ENCODE data around the gene TTBK1.

TTBK1 gene

DNA sequence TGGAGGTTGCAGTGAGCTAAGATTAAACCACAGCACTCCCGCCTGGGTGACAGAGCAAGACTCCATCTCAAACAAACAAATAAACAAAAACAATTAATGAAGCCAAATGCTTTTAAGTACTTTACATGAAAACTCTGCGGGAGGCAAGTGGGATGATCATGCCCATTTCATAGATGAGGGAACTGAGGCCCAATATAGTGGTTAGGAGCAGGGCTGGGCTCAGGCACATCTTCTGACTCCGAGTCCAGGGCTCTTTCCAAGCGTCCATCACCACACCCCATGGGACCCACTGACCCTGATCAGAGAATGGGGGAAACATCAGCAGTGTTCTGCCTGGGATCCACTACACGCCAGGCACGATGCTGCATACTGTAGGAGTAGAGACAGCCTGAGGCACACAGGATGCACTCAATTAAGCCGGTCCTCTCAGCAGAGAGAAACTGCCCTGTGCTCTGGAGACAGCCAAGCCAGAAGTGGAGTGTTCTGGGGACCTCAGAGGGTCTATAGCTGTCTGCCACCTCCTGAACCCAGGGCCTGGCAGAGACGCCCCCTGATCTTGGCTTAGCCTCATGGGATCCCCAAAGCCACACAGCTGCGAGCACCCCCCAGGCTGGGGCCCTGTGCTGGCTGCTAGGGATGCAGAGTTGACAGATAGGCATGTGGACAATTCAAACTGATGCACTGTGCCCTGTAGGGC is 13.5 kb downstream of the TTBK1 start:
- DNase-seq: no peak

DNA sequence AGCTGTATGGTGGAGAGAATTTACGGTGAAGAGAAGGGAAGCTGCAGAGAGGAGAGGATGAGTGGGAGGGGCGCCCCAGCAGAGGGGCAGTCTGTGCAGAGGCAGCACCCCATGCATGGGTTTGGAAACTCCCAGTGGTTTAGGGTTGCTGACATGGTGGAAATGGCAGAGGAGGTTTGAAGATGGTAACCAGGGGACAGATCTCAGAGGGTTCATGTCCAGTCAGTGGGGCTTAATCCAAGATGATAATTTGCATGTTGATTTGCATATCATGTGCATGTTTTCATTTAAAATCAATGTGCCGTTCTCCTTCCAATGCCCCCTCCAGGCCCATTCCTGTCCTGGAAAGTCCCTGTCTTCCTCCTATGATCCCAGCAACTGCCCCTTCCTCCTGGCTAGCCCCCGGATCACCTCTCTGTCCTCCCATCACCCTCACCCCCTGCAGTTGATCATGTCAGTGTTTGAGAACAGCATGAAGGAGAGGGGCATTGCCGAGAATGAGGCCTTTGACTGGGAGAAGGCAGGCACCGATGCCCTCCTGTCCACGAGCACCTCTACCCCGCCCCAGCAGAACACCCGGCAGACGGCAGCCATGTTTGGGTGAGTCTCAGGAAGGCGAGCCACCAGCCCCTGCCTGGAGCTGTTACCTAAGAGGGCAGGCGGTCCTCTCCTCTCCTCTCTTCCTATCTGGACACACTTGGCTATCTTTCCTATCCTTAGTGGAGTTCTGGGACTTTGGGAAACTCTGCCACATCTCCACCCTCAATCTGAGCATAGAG is 14.3 kb downstream of the TTBK1 start:
- no peak for DNase-seq

DNA sequence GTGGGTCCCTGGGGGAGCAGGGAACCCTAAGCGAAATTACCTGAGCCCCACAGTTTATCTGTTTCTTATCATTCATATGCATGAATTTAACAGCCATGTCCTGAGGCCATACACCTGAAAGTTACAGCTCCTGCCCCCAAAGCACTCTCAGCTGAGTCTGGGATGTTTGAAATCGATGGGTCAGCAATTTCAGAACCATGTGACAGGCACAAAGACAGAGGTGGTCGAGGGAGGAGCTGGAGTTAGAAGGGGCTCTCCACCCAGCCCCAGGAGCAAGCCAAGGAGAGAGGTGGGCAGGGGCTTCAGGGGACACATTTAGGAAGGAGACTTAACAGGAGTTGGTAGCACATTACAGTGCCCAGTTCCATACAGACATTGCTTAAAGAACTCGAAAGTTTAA is 14.9 kb downstream of the TTBK1 start:
- no peak for DNase-seq

DNA sequence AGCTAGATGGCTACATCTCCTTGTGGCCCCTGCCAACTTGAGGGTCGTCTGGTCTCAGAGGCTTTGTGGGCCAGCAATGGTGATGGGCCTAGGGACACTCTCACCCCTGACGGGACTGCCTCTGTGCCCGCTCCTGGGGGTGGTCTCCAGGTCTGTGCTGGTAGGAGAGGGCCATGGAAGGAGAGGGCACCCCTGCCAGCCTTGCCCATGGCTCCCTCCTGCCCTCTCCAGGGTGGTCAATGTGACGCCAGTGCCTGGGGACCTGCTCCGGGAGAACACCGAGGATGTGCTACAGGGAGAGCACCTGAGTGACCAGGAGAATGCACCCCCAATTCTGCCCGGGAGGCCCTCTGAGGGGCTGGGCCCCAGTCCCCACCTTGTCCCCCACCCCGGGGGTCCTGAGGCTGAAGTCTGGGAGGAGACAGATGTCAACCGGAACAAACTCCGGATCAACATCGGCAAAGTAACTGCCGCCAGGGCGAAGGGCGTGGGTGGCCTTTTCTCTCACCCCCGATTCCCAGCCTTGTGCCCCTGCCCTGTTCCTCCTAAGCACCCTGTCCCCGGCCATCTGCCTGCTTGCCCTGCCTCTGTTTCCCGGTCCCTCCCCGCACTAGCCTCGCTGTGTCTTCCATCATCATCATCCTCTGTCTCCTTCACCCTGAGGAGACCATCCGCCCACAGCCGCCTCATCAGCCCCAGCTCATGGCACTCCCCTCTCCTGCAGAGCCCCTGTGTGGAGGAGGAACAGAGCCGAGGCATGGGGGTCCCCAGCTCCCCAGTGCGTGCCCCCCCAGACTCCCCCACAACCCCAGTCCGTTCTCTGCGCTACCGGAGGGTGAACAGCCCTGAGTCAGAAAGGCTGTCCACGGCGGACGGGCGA is 15.8 kb downstream of the TTBK1 start:
- DNase-seq: no peak

DNA sequence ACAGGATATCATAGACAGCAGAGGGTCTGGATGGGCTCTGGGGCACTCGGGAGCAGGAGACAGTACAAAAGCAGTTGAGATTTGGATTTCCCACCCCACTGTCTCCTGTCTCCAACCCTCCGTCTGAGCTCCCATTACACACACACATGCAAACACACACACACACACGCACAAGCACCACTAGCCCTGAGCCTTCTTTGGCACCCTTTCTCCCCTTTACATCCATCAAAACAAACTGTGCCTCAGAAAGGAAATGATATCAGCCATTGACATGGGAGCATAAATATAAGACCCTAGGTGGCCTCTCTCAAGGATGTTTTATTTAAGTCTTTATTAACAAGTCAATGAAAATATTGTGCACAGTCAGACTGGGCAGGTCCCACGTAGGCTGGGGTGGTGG is 17.5 kb downstream of the TTBK1 start:
- no peak for DNase-seq

DNA sequence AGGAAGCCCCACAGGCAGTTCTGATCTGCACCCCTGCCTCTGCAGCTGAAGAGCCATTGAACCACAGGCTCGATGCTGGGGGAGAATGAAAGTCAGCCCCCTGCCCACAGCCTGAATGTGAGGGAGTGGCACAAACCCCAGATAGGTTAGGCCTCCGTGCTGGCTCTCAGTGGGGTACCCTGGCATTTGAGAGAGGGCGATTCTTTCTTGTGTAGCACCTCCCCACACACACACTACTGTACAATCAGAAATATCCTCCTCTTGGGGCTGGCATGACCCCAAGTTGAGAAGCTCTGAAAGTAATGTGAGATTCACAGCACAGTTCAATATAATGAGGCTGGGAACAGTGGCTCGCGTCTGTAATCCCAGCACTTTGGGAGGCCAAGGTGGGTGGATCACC is 17.9 kb downstream of the TTBK1 start:
- no peak for DNase-seq

DNA sequence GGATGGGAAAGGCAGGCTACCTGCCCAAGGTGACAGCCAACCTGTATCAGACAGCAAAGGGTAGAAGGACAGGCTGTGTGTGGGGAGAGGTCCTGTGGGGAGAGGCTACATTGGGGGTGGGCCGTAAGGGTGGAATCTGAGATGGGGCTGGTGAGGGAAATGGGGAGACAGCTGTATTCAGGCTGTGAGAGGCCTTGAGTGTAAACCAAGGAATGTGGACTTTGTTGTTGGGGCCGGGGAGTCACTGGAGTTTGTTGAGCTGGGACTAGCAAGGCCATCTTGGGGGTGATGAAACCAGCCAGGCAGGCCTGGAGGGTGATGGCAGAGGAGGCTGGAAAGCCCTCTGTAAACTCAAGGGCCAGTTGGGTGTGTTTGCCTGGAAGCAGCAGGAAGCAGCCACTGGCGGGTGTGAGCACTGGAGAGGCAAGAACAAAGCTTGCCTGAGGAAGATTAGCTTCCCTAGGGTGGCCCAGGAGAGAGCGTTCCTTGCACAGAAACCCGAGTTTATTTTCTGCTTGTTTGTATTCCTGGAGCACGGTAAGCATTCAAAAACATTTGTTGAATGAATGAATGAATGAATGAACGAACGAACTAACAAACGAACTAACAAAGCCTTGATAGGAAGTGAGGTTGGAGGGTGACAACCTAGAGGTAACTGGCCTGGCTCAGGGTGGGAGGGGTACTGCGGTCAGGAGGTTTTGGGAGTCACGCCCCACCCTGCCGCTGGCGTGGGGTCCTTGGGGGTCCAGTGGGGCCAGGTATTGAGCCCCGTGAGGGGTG is 18.9 kb downstream of the TTBK1 start:
- DNase-seq: no peak

DNA sequence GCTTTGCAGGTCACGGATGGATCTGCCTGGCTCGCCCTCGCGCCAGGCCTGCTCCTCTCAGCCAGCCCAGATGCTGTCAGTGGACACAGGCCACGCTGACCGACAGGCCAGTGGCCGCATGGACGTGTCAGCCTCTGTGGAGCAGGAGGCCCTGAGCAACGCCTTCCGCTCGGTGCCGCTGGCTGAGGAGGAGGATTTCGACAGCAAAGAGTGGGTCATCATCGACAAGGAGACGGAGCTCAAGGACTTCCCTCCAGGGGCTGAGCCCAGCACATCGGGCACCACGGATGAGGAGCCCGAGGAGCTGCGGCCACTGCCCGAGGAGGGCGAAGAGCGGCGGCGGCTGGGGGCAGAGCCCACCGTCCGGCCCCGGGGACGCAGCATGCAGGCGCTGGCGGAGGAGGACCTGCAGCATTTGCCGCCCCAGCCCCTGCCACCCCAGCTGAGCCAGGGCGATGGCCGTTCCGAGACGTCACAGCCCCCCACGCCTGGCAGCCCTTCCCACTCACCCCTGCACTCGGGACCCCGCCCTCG is 19.6 kb downstream of the TTBK1 start:
- no peak for DNase-seq

DNA sequence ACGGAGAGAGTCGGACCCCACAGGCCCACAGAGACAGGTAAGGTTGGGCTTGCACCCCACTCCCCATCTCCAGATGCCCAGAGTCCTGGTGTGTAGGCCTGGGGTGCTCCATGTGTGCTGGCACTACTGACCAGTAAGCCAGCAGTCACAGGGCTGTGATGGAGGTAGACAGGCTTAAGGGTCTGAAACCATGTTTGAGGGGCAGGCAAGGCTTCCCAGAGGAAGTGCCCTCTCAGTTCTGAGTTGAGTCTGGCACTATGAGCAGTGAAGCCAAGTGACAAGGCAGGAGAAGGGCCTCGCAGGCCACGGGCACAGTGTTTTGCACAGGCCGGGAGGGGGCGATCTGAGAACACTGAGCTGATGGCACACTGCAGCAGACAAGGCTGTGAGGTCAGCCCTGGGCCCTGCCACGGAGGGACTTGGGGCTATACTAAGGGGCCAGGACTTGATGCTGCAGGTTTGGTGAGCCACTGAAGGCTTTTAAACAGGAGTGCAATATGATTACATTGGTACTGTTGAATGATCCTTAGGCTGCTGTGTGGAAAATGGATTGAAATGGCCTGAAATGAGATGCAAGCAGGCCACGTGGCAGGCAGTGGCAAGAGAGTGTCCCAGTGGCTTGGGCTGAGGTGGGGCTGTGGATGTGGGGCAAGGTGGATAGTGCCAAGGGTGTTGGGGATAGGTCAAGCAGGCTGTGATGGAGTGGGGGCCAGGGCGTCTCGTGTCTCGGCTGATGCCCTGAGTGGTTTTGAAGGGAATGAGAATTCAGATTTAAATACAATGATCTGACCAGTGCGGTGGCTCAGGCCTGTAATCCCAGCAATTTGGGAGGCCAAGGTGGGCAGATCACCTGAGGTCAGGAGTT is 20.3 kb downstream of the TTBK1 start:
- DNase-seq: peak; percentile 31

DNA sequence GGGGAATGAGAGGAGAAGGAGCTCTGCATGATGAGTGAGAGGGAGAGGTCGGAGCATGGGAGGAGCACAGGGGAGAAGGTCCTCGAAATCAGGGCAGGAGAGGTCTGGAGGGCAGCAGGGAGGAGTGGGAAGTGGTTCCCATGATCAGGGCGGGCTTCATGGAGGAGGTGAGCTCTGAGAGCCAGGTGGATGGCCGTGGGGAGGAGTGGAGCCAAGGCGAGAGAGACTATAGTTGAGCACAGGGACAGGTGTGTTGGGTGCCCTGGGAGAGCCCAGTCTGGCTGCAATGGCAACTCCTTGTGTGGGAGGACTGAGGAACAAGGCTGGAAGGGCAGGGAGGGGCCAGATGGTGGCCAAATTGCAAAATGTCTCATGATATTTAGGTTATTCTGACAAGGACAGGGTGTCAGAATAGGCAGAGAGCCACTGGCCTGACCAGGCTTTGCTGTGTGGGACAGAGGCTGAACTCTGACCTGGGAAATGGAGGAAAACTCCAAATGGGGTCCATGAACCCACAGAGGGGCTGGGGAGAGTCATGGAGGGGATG is 21.4 kb downstream of the TTBK1 start:
- DNase-seq: no peak

DNA sequence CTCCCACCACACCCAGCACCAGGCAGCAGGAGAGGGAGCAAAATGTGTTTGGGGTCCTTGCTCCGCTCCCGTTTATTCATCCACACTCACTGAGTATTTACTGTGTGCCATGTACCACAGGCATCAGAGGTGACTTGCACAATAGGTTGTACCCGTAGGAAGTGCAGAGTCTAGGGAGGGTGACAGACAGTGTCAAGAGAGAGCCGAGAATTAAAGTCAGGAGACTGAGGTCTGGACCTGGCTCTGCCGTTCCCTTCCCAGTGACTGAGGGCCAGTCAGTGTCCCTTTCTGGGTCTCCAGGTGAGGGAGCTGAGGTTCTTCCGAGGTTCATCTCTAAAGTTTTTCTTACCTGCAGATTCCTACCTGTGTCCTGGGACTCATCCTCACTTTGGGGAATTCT is 22.3 kb downstream of the TTBK1 start:
- no peak for DNase-seq

DNA sequence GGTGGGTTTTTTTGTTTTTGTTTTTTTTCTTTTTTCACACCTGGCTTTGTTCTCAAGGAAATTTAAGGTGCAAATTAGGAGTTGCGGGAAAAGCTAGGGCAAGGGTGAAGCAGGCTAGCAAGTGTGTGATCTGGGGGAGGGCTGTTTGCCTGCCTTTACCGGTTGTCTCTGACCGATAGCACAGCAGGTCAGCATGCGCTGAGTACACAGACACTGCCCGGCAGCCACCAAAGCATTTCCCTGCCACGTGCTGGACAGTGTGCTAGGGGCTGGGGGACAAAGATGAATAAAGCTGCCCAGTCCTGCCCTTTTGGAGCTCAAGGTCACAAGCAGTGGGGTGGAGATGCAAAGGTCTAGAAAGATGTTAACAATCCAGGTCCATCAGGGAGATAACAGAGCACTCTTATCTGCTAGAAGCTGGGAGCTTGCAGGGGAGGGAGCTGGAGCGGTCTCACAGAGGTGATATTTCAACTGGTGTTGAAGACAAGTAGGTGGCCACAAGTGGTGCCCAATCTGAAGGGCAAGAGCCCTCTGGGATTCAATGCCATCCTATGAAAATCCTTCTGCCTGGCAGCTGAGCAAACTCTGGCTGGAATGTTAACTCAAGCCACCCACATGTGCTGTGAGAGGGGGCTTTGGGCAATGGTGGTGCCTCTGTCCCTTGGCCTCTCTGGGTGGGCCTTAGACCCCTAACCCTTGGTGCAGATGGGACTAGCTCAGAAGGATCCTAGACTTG is 24.5 kb downstream of the TTBK1 start:
- no peak for DNase-seq

DNA sequence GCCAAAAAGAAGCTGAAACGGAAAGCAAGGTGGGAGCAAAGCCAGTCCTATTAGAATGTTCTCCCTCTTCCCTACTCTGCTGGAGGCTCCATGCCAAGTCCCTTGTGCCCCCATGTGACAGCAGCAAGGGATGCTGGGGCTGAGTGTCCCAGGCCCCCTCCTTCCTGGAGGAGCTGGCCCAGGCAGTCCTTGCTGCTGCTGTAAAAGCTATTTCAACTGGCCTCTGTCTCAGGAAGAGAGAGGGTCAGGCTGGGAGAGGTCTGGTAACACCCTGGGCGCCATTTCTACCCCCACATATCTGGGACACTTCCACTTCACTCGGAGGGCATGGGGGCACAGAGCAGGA is 25.0 kb downstream of the TTBK1 start:
- DNase-seq: no peak

DNA sequence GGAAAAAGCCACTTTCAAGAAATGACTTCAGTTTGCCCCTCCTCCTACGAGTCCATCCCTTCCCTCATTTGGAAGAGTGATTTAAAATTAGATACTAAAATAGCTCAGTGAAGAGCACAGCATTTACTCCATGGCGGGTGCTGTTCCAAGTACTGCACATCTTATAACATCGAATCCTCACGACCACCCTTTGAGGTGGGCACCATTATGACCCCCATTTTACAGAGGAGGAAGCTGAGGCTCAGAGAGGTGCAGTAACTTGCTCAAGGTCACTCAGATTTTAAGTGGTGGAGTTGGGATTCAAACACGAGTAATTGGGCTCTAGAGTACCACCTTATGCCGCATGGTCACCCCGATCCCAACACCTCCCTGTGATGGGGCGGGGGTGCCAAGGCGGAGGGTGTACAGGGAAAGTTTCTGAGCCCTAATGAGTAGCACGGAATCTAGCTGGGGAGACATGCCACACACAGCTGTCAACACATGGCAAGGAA is 25.5 kb downstream of the TTBK1 start:
- no peak for DNase-seq

DNA sequence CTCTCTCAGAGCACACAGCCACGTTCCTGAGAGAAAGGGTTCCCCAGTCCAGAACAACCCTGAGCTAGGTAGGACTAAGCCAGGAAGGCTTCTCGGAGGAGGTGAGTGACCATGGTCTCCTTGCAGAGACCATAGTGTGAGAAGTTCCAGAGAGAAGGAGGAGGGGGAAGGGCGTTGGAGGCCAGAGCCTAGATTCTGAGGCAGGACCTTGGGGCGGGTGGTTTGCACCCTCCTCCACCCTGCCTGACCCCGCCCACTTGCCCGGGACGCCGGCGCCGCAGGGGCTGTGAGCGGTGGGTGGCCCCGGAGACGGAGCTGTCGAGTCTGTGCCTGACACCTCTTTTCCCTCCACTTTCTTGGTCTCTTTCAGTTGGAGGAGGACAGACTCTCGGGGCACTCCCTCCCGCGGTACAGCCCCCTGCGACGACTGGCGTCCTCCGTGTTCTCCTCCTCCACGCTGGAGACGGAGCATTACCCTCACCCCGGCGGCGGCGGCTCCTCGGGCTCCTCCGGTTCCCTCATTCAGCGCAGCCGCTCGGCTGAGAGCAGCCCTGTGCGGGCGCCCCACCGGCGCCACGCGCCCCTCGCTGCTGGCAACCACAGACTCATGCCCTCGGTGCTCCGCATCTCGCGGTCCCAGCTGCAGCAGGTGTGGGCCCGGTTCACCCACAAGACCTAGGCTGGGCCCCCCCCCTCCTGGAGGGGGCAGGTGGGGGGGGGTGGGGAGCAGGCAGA is 26.2 kb downstream of the TTBK1 start:
- no peak for DNase-seq

DNA sequence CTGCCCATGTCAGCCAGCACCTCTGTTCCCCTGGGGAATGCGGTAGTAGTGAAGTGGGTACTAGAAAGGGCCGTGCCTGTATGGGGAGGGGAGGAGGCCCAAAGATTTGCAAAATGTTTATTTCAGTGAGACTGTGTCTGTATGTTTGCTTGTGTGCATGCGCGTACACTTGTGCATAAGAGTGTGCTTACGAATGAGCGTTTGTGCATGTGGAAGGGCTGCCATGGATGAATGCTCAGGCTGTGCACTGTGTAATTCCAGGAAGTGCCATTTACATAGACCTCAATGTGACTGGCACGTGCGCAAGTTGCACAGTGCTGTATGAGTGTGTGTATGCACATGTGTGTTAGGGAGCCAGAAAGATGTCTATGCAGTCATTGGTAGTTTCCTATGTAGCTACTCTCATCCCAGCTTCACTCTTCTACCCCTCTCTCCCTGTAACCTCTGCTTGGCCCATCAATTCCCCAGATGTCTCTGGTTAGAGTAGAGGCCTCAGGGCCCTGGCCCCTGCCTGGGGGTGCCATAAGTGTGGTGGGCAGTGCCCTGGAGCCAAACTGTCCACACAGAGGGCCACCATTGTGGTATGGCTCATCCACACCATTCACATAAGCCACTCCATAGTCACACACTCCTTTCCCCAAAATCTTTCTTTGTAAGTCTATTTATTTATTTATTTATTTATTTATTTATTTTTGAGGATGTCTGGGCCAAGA is 28.0 kb downstream of the TTBK1 start:
- DNase-seq: no peak

DNA sequence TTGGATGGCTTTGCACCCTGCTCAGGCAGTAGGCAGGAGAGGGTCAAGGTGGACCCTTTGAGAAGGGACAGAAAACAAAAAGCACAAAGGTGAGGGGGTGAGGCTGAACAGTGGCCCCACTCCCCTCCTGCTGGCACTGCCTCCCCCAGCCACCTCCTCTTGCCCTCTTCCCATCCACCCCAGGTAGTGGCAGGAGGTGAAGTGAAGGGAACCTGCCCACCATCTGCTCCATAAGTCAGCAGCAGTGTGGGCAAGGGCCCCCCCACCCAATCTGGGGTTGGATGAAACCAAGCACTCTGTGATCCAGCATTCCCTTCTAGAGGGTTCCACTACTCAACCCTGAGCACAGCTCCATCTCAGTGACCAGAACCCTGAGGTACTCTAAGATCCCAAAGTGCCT is 28.7 kb downstream of the TTBK1 start:
- DNase-seq: no peak

DNA sequence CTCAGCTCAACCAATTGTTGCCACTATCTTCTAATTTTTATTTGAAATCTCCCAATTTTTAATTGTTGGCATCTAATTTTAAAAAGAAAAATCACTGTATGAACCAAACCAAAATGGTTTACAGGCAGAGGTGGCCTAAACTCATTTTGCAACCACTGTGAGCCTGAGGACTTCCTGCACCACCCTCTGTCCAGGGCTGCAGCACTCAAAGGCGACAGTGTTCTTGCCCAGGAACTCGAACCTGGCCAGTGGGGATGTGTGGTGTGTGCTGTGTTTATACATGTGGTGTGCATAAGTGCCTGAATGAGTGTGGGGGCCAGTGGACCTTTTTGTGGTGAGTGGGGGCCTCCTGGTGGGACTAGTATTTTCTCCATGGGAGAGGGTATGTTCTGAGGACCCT is 30.4 kb downstream of the TTBK1 start:
- no peak for DNase-seq
